Stimulated activated CD4-positive, alpha-beta T cell treated with anti-CD3 and anti-CD28 coated beads, Interleukin-4, amount 100 ng/mL, for 24 hours (primary cell): ENCODE data around the gene FSTL4.

ENCODE experiments used
- DNase-seq: peaks from one replicate; pipeline ENCODE4 v3.0.0-alpha.2; 2020

FSTL4 gene

DNA sequence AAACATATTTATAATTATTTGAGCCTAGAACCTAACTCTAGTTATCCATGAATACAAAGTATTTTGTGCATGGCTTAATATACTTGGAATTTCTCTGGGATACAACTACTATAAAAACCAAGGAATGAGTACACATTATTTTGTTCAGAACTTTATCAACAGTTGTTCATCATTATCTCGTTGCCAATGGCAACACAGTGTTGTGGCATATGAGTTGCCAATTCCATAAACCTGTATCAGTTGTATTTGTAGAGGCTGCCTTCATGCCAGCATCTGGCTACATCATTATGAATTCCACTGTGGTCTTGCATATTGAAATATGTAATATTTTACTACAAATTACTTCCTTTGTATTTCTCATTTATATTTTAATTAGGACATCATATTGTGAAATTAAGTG lies 250.4 kb downstream of the FSTL4 start:
- no peak for DNase-seq

GRCh38 chr5:133360693-133361472 lies 251.5 kb downstream of the FSTL4 start:
- DNase-seq, result no peak

DNA sequence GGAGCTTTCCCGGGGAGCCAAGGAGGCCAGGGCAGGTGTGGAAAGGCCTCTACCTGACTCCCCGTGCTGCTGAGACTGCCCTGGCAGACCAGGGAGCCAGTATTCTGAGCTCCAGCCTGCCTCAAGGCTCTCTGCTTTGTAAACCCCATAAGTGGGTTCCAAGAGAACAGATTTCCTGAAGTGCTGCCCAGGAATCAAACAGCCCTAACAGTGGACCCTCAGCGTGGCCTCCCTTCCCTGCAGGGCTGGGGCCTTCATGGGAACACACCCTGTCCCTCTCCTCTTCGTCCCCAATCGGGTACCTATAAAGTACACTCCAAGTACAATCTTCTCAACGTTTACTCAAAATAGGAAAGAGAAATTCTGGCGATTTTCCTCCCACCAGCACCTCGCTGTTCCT lies 252.5 kb downstream of the FSTL4 start:
- no peak for DNase-seq

DNA sequence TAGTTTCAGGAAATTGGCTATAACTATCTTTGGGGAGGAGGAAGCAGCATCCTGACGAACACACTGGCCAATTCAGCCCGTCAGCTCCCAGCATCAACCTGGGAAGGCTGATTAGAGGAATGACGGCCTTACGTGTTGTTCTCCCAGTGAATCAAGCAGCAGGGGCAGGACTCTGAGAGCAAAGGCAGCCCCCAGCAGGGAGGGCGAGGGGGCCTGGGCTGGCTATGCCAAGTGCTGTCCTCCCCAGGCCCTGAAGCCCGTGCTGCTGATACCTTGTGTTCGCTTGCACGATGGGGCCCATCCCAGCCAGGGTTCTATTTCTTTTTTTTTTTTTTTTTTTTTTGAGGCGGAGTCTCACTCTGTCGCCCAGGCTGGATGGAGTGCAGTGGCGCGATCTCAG lies 254.1 kb downstream of the FSTL4 start:
- DNase-seq, result no peak

DNA sequence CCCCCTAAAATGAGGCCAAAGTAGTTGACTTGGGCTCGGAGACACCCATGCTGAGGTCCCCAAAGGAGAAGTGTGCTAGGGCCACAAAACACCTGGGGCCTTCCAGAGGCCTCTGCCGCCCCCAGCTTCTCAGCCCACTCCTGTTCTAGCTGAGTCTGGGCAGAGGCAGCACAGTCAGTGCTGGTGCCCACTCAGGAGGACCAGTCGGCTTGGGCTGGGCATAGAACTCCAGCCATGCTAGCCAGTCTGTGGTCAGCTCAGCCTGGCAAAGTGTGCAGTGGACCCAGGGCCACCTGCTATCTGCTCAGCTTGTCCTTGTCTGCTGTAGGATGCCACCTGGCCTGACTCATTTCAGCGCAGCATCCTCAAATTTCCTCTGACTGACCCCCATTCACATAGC lies 254.6 kb downstream of the FSTL4 start:
- no peak for DNase-seq

DNA sequence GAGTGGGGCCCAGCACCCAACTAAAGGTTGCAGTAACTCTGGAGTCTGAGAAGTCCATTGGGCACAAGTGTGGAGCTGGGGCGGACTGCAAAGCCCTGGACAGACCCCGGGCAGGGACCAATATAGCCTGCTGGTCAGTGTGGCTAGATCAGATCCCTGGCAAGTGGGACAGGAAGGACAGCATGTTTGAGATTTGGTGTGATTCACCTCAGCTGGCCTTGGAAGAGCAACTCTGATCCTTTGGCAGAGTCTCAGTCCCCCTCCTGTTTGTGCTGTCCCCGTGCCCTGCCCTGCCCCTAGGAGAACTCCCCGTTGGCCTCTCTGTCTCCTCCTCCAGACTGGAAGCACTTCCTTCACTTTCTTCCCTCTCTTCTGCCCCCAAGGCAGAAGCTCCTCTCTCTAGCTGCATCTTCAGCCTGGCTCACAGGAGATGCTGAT lies 255.3 kb downstream of the FSTL4 start:
- no peak for DNase-seq

DNA sequence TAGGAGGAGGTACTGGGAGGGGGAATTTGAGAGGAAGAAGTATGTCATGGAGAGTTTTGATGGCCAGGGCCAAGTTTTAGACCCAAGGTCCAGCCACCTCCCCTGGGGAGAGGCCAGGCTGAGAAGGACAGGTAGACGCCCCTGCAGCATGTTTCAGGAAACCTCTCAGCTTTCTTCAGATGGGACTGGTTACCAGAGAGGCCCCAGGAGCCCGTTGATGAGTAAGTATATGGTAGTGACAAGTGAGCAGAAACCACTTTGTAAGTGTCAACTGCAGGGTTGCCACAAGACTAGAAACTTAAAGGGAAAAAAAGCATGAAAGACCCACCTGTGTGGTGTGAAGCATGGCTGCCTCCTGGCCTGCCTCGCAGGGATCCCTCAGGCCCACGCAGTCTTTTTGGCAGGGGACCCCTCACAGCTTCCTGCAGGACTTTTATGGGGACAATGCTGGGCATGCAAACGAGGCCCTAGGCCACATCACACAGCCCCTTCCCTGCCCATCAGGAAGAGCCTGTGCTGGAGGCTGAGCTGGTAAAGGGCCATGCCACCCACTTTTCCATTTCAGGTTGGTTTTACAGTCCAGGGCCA lies 255.9 kb downstream of the FSTL4 start:
- DNase-seq, result no peak

DNA sequence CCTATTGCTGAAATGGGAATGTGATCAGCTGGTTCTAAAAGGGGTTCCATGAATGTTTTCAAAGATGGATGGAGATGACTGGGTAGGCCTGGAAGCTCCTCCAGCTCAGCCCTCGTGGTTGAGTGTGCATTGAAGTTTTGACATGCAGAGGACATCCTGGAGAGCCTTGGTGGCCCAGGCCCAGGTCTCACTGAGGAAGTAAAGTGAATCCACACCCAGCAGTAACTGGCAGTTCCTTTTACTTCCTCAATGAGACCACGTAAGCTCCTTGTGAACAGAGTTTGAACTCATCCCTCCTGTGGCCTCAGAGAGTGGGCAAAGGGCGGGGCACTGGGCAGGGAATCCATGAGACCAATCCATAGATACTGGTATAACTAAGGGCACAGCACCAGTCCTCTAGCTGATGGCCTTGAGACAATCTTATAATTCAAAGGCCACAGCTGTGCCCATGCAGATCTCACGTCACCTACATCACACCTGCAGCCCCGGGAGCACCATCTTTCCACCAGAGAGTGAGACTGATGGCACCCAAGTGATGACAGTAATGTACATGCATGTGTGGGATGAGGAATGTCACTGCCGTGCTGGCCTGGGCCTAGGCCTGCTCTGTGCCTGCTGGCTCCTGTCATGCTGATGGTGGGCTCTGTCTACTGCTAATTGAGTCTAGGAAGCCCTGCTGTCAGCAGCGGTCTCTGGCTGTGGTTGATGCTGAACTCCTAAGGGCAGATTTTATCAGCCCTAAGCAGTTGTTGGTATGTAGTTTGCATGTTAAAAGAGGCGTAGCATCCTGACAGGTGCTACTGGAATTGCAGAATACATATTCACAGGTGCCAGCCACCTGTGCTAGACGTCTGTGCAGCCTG lies 257.8 kb downstream of the FSTL4 start:
- no peak for DNase-seq

DNA sequence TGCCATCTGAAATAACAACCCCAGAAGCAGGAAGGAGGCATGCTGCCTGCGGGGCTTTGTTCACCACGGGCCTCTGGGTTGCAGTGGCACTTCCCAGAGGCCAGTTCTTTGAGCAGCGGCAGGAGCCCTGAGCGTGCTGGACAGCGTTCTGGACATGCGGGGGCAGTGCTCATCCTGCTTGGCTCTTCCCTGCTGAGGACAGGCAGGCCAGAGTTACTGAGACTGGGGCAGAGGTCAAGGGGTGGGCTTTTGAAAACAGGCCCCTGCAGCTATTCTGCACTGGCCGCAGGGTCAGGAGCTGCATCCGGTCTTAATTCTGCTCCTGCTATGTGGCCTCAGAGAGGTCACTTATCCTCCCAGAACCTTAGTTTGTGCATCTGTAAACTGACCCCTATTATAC lies 258.6 kb downstream of the FSTL4 start:
- DNase-seq, result no peak

GRCh38 chr5:133348406-133348805 lies 263.9 kb downstream of the FSTL4 start:
- no peak for DNase-seq

- no peak for DNase-seq
Measured at GRCh38 chr5:133347039-133347438, 265.3 kb downstream of the FSTL4 start.

DNA sequence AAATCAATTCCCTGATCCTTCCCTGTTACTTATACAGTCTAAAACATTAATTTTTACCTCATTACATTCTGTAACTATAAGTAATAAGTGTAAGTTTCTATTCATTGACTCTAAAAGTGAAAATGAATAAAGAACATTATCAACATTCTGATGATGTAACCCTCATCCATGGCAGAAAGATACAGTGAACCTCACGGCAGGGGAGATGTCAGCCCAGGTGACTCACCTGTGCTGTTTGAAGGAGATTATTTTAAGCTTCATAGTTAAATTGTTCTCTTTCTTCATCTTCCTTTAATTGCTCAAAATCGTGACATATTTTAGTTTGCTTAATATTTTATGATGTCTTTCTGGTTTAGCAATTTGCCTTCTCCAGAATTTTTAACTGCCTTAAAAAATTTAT lies 268.1 kb downstream of the FSTL4 start:
- DNase-seq, result no peak

GRCh38 chr5:133343196-133343595 lies 269.1 kb downstream of the FSTL4 start:
- DNase-seq, result no peak

- DNase-seq, result no peak
Measured at GRCh38 chr5:133341915-133342710, 270.2 kb downstream of the FSTL4 start.

GRCh38 chr5:133341296-133341695 lies 271.0 kb downstream of the FSTL4 start:
- no peak for DNase-seq

- DNase-seq, result no peak
Measured at GRCh38 chr5:133340822-133341221, 271.5 kb downstream of the FSTL4 start.

DNA sequence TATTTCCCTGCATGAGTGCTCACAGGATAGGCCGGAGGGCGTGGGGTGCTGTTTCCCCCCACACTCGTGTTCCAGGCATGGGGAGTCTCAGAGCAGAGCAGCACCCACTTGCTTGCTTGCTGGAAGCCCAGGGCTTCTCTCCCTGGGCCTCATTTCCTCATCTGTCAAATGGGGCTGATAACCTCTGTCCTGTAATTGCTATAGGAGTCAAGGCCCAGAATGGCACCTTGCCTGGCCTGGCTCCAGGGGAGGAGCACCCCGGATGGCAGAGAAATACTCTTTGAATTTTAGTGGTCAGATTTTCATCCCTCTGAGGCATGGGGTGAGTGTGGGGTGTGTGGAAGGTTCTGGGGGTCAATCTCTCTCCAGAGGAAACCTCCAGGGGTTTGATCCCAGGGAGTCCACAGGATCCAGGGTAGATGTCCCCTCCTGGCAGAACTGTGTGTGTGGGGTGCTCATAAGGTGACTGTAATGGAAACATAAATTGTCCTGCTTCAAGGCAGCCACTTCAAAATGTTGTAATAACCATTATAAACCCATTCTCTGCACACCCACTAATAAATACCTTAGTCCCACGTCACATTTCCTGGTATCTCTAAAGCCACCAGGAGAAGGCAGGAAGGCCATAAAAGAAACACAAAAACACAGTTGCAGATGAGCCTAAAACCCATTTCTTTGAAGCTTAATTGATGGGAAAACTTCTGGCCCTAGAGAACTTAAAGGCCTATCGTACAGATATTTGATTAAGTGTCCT lies 272.2 kb downstream of the FSTL4 start:
- no peak for DNase-seq

DNA sequence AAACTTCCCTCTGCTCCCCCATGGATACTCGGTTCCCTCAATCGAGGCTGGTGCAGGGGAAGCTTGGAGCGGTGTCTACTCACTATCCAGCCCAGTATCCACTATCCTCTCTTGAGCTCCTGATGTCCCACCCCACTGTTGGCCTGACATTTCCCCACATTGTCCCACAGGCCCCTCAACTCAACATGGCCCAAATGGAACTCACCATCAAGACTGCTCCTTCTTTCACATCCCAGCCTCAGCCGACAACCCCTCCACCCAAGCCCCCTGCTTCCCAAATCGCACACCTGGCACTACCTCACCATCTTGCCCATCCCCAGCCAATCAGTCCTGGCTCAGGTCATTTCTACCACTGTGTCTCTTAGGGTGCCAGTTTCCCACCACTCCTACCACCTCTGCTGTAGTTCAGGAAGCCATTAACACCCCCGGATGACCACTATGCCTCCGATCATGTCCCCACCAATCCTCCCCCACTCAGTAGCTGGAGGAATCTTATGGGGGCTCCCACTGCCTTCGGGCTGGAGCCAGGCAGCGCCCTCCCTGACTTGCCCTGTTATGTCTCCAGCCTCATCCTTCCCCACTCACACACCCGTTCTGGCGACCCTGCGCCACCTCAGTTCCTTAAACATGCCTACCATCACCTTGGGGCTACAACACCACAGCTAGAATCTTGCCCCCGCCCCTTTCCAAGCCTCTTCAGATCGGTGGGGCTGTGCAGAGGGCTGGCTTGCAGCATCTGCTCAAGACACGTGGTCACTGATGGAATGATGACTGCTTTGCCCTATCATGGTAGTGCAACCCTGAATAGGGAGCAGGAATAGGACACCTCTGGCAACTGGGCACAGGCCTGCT lies 273.6 kb downstream of the FSTL4 start:
- DNase-seq, result no peak

DNA sequence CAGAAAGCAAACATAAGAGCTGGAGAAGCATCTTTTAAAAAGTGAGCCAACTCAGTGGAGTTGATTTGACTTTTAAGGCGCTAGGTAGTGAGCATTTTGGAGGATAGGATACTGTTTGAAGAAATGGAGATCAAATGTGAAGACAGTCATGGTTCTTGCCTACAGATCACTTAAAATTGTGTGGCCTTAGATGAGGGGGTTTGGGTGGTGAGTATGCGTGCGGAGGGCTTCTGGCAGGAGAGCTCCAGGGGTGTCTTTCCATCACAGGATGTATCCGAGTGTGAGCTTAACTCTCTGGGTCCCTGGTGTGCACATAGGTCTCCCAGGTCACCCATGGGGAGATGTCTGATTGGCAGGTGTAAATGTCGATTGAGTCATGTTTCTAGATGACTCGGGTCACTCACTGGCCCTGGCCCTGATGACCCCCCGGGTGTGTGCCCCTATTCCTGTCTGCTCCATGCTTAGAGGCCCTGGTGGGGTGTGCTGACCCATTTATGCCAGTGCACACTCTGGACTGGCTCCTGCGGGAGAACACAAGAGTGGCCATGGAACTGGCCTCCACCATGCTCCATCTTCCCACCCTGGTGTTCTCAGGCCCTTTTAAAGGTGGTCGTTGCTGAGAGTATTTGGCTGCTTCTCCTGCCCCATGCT lies 274.4 kb downstream of the FSTL4 start:
- no peak for DNase-seq

DNA sequence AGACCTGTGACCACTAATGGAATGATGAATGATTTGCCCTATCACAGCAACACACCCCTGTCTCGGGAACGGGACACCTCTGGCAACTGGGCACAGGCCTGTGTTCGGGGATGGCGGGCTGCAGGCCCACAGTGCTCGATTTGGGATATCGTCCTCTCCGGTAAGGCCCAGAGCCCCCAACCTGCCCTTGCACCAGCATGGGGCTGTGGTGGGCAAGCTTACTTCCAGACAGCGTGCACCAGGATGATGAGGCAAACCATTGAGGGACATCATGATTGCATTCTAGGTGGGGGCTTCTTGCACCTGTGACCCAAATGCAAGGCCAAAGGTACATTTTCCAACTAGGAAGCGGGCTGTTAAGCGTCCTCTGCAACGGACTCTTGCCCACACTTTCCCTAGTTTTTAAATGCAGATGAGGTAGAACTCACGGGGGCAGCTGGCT lies 275.4 kb downstream of the FSTL4 start:
- no peak for DNase-seq
